DND-41 (cell line): ENCODE data around the gene NTMT1.

Experiments
- CTCF ChIP-seq: IDR thresholded peaks from 2 replicates; pipeline ENCODE4 v1.5.1; 2012; ENCODE audit warnings: borderline replicate concordance, low read length, moderate library complexity, mild to moderate bottlenecking; ENCODE audit not compliant: poor library complexity, severe bottlenecking; ENCODE audit errors: extremely low read depth
- EZH2 ChIP-seq: IDR thresholded peaks from 3 replicates; pipeline ENCODE4 v1.6.1; 2012; ENCODE audit warnings: borderline replicate concordance, low read depth, mild to moderate bottlenecking, moderate library complexity, low read length, inconsistent platforms; ENCODE audit not compliant: severe bottlenecking

GRCh38 chr9:129671519-129671918 lies 45.6 kb downstream of the NTMT1 start:
- TF ChIP-seq CTCF (no peak), EZH2 (no peak)
